GM12864 (cell line): Measurements from ENCODE around the gene CLEC7A.

Experiments
- DNase-seq: peaks from one replicate; pipeline ENCODE4 v3.0.0-alpha.2; 2011; ENCODE audit warnings: low read depth
- H3K4me3 ChIP-seq: 2 replicates; pipeline ENCODE4 v1.5.1; 2011; ENCODE audit warnings: mild to moderate bottlenecking, low read depth, low read length, control low read depth
- TF ChIP-seq, protein P1 (sequence below): IDR thresholded peaks from 2 replicates; pipeline ENCODE4 v1.5.1; 2011; ENCODE audit warnings: low read depth, mild to moderate bottlenecking, moderate library complexity, low read length, control low read depth, inconsistent platforms; ENCODE audit errors: missing control alignments

The CLEC7A gene

GRCh38 chr12:10098791-10099190 is 31.2 kb downstream of the CLEC7A start, which contains the start of gene CLEC1A:
CLEC1A (minus strand) TSS chr12:10098985; CDS start chr12:10098922, 63 bp downstream.
- TF ChIP-seq, protein P1, sequence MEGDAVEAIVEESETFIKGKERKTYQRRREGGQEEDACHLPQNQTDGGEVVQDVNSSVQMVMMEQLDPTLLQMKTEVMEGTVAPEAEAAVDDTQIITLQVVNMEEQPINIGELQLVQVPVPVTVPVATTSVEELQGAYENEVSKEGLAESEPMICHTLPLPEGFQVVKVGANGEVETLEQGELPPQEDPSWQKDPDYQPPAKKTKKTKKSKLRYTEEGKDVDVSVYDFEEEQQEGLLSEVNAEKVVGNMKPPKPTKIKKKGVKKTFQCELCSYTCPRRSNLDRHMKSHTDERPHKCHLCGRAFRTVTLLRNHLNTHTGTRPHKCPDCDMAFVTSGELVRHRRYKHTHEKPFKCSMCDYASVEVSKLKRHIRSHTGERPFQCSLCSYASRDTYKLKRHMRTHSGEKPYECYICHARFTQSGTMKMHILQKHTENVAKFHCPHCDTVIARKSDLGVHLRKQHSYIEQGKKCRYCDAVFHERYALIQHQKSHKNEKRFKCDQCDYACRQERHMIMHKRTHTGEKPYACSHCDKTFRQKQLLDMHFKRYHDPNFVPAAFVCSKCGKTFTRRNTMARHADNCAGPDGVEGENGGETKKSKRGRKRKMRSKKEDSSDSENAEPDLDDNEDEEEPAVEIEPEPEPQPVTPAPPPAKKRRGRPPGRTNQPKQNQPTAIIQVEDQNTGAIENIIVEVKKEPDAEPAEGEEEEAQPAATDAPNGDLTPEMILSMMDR: no peak
- H3K4me3 ChIP-seq: no peak within 1 kb of the TSS
- no peak for DNase-seq

DNA sequence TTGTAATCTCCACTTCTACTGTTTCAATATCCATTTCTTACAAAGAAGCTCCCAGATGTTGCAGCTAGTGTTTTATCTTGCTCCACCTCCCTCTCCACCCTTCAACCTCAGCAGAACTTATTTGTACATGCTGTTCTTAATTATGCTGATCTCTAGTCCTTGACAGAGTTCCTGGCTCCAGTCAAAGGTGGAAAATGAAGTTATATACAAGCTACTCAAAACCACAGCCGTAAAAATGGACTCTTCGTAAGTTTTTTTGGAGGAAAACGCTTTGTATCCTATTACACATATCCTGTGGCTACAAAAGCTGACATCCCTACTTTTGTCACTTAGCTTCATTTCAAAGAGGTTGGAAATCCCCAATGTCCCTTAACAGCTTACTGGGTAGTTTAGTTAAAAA is 32.5 kb downstream of the CLEC7A start:
- TF ChIP-seq, protein P1: no peak
- no peak for DNase-seq
- H3K4me3 ChIP-seq: no peak overlapping the region

DNA sequence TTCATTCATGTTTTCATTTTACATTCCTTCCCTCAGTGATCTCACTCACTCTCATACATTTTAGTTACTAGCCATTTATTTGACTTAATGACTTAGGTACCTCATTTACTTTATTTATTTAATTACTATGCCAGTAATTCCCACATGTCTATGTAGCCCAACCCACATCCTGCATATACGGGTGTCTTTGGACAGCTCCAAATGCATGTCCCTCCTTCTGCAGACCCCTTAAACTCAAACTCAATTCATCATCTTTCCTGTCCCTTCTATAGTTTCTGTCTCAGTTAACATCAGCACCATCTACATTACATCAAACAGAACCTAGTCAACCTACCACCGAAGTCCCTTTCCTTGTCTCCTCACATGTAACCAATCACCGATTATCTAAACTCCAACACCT is 34.0 kb downstream of the CLEC7A start:
- no peak for DNase-seq
- TF ChIP-seq, protein P1: no peak
- no peak overlapping the region for H3K4me3 ChIP-seq

DNA sequence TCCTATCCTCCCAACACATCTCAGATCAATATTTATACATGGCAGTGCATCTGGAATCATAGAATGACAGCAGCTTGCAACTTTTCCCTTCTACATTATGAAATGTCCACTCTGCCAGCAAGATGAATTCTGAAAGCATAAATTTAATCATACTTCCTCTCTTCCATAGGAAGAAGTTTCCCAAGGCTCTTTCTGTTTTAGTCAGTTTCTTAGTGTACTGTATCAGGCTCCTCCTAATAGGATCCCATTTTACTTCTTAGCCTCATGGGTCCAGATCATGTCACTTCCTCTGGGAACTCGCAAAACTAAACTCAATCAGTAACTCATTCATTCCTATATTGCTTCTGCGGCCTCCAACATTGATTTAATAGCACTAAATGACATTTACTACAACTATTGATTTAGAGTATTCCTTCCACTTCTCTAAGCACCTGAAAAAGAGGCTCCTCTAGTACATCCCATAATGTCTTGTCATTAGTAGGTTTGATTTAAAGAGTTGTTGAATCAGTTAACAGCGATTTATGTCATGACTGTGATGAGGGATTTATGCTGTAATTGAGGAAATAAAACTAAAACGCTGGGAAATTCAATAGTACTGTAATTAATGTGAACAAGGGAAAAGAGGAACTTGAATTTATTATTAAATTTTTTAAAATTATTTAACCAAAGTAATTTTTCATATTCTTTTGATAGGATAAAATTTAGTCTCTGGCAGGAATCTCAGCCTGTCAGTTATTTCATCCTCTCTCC is 35.2 kb downstream of the CLEC7A start:
- DNase-seq: no peak
- no peak overlapping the region for H3K4me3 ChIP-seq
- TF ChIP-seq, protein P1: no peak

GRCh38 chr12:10088955-10089900 is 40.8 kb downstream of the CLEC7A start:
- H3K4me3 ChIP-seq: no peak overlapping the region
- no peak for DNase-seq
- TF ChIP-seq, protein P1: no peak

GRCh38 chr12:10088031-10088430 is 42.0 kb downstream of the CLEC7A start:
- DNase-seq: no peak
- H3K4me3 ChIP-seq: no peak overlapping the region
- TF ChIP-seq, protein P1: no peak
